Endothelial cell of umbilical vein (primary cell): ENCODE data around the gene PIMREG. TPM values are rescaled to one million over a fixed set of nuclear protein-coding genes. Genes with fewer than 3 reads are reported as not detected.

Experiments
- BruUV-seq: library from RNA; stranded (reverse); fragments of 400-500 nt; replicated peaks from 2 replicates; lab custom pipeline; 2021; lab: Mats Ljungman, UMichigan
- CTCF ChIA-PET: fragments of 300-600, 350-600 bp; sonication (Branson Sonifier 250); formaldehyde crosslinking; loops from one replicate; lab custom pipeline; 2021; ENCODE audit warnings: antibody characterized with exemption, inconsistent platforms; lab: Charles Lee
- POLR2A ChIA-PET: fragments of 300-600, 350-600 bp; sonication (Branson Sonifier 250); formaldehyde crosslinking; loops from one replicate; lab custom pipeline; 2021; ENCODE audit warnings: antibody characterized with exemption, inconsistent platforms; lab: Charles Lee
- DNase-seq: peaks from one replicate; pipeline ENCODE4 v3.0.0-alpha.2; 2011; ENCODE audit warnings: low read depth, low spot score
- FAIRE-seq: peaks from 2 replicates; lab custom pipeline; 2011; peaks lifted over from hg19 to GRCh38; lab: Jason Lieb, UNC
- H2AFZ ChIP-seq: 2 replicates; pipeline ENCODE4 v1.6.0; 2012; ENCODE audit warnings: low read depth, low read length, control low read depth, inconsistent platforms
- H3K27ac ChIP-seq: 2 replicates; pipeline ENCODE4 v1.5.1; 2011; ENCODE audit warnings: low read depth, mild to moderate bottlenecking, control low read depth, low read length, moderate library complexity; ENCODE audit not compliant: insufficient read depth
- H3K27me3 ChIP-seq, 2 experiments: 2 replicates each; pipeline versions ENCODE4 v1.6.0 to v1.6.1; 2011; ENCODE audit warnings: low read length in 2 of 2, mixed read lengths in 1 of 2; ENCODE audit not compliant: control insufficient read depth in 2 of 2, insufficient read depth in 2 of 2
- H3K36me3 ChIP-seq, 2 experiments: 2 replicates in 1 of 2; 3 replicates in 1 of 2; pipeline ENCODE4 v1.5.1; 2011; ENCODE audit warnings: low read length in 2 of 2, mild to moderate bottlenecking in 1 of 2, moderate library complexity in 1 of 2; ENCODE audit not compliant: control insufficient read depth in 2 of 2, insufficient read depth in 2 of 2; ENCODE audit errors: extremely low read depth in 1 of 2
- H3K4me1 ChIP-seq: 3 replicates; pipeline ENCODE4 v1.5.1; 2011; ENCODE audit warnings: mild to moderate bottlenecking, low read length; ENCODE audit not compliant: control insufficient read depth, insufficient read depth; ENCODE audit errors: extremely low read depth
- H3K4me2 ChIP-seq: 2 replicates; pipeline ENCODE4 v1.6.1; 2011; ENCODE audit warnings: low read length, control low read depth, mixed read lengths; ENCODE audit not compliant: insufficient read depth
- H3K4me3 ChIP-seq, 3 experiments: fragments of 200-600 bp in 1 of 3; sonication (generic), shearing (Covaris generic) in 1 of 3; replicated peaks in 1 of 3; 2 replicates each; pipeline ENCODE4 v1.5.1; 2011 to 2016; ENCODE audit warnings: control low read depth in 3 of 3, low read length in 3 of 3, mild to moderate bottlenecking in 2 of 3, inconsistent platforms in 1 of 3, low read depth in 1 of 3, moderate library complexity in 1 of 3; ENCODE audit not compliant: insufficient read depth in 1 of 3
- H3K79me2 ChIP-seq: 2 replicates; pipeline ENCODE4 v1.6.0; 2012; ENCODE audit warnings: low read length, inconsistent platforms; ENCODE audit not compliant: control insufficient read depth, insufficient read depth
- H3K9ac ChIP-seq: replicated peaks from 2 replicates; pipeline ENCODE3; 2011; ENCODE audit warnings: low read length, control low read depth; ENCODE audit not compliant: insufficient read depth; ENCODE audit errors: extremely low read depth
- H3K9me1 ChIP-seq: replicated peaks from 3 replicates; pipeline ENCODE4 v1.6.0; 2011; ENCODE audit warnings: mild to moderate bottlenecking, low read length; ENCODE audit not compliant: control insufficient read depth, insufficient read depth; ENCODE audit errors: extremely low read depth
- H3K9me3 ChIP-seq: replicated peaks from 2 replicates; pipeline ENCODE4 v1.5.1; 2012; ENCODE audit warnings: low read length, inconsistent platforms; ENCODE audit not compliant: control insufficient read depth, insufficient read depth
- H4K20me1 ChIP-seq: replicated peaks from 2 replicates; pipeline ENCODE3; 2011; ENCODE audit warnings: mild to moderate bottlenecking, low read length; ENCODE audit not compliant: control insufficient read depth, insufficient read depth; ENCODE audit errors: extremely low read depth
- EZH2 ChIP-seq: IDR thresholded peaks from 2 replicates; pipeline ENCODE4 v1.6.1; 2012; ENCODE audit warnings: borderline replicate concordance, low read depth, mild to moderate bottlenecking, moderate library complexity, low read length, inconsistent platforms; ENCODE audit not compliant: severe bottlenecking
- FOS ChIP-seq: IDR thresholded peaks from 2 replicates; pipeline ENCODE4 v1.6.1; 2011; ENCODE audit warnings: mild to moderate bottlenecking, low read length, moderate library complexity, borderline replicate concordance; ENCODE audit not compliant: insufficient read depth
- GATA2 ChIP-seq: IDR thresholded peaks from 2 replicates; pipeline ENCODE4 v1.7.0; 2011; ENCODE audit warnings: low read depth, mild to moderate bottlenecking, moderate library complexity, mixed read lengths, low read length; ENCODE audit not compliant: insufficient read length, insufficient read depth
- JUN ChIP-seq: IDR thresholded peaks from 2 replicates; pipeline ENCODE4 v1.6.1; 2011; ENCODE audit warnings: borderline replicate concordance, low read depth; ENCODE audit not compliant: insufficient read length, insufficient read depth
- MYC ChIP-seq: IDR thresholded peaks from one replicate; pipeline ENCODE4 v1.6.1; 2011; ENCODE audit warnings: mild to moderate bottlenecking, low read depth, low read length
- POLR2A ChIP-seq: IDR thresholded peaks from 2 replicates; pipeline ENCODE4 v1.6.1; 2012; ENCODE audit warnings: low read depth, mild to moderate bottlenecking, control low read depth, low read length
- POLR2AphosphoS5 ChIP-seq: IDR thresholded peaks from 2 replicates; pipeline ENCODE4 v1.6.1; 2012; ENCODE audit warnings: low read depth, mild to moderate bottlenecking, control low read depth, low read length, moderate library complexity; ENCODE audit not compliant: insufficient read depth
- dilution Hi-C: fragments of 300-500 bp; cut with MboI; formaldehyde crosslinking; loops from one replicate; pipeline ENCODE4 v1.15.0; 2019; ENCODE audit warnings: low sequenced_read_pairs; ENCODE audit not compliant: extremely low pct_ligation_motif_present
- intact Hi-C: fragments of 100-400 bp; cut with micrococcal nuclease; formaldehyde crosslinking; loops from one replicate; pipeline ENCODE4 v1.10.0; 2022
- polyA plus RNA-seq, 4 experiments: library from polyadenylated mRNA; depleted of rRNA in 3 of 4; stranded (reverse) in 3 of 4; unstranded in 1 of 4; fragments of >200 nt; gene quantifications; 2 replicates each; pipeline versions ENCODE4 v1.2.1 to v1.2.3, GENCODE V29; 2011 to 2012; ENCODE audit warnings: missing spikeins in 1 of 4
- total RNA-seq: library from RNA; stranded (reverse); gene quantifications from 2 replicates; pipeline ENCODE4 v1.2.3, GENCODE V29; 2021
- TF ChIP-seq, protein P1 (sequence below), 2 donors: IDR thresholded peaks; 1 replicate in 1 of 2; 2 replicates in 1 of 2; pipeline ENCODE4 v1.5.1; 2011; ENCODE audit warnings: low read length in 2 of 2, mild to moderate bottlenecking in 2 of 2, moderate library complexity in 2 of 2, control low read depth in 1 of 2, inconsistent platforms in 1 of 2, low read depth in 1 of 2; ENCODE audit not compliant: insufficient read depth in 1 of 2; ENCODE audit errors: extremely low read depth in 1 of 2
- TF ChIP-seq, protein P2 (sequence below): IDR thresholded peaks from 2 replicates; pipeline ENCODE4 v1.6.1; 2011; ENCODE audit not compliant: insufficient read depth, insufficient read length

PIMREG gene
- total and polyA plus RNA-seq, 2 donors (not counting 3 experiments of a cell fraction or from before 2014, with no cell fraction given), result 26.3 to 37.7 TPM

DNA sequence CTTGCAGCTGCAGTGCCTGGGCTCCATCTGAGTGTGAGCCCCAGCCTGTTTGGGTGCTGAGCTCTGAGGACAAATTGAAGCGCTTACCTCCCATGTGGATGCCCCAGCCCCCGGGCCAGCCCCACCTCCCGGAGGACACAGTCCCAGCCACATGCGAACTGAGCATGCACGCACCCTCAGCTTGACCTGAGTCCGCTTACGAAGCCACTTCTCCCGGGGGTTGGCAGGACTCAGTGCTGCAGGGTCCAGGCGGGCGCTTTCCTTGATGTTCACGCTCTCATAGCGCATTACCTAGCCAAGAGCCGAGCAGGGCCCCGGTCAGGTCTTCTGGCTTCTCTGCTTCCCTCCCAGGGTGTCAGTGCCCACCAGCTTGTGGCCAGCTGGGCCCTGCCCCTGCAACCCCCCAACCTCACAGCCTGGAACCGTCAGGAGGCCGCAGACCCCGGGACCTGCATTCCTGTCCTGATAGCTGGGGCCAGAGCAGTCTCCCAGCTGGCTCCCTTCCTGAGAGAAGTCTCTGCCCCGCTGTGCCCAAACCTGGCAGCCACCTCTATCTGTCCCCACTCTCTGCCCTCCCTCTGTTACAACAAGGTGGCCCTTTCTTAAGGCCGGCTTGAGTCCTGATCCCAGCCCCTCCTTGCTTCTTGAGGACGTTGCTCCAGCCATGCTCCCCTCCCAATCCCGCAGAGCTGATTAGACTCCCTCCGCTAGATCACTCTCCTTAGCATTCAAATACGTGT lies 24.0 kb downstream of the PIMREG start:
- FAIRE-seq, result no peak
- no TSS peak for BruUV-seq
- intact Hi-C loops (no loop called here), dilution Hi-C loops (no loop called here)
- Histone ChIP-seq H3K79me2 (no peaks in the 10 kb centered on the region), H3K9ac (no peak overlapping the region), H4K20me1 (no peaks in the 10 kb centered on the region), H3K9me1 (no peaks in the 10 kb centered on the region), H2AFZ (no peak overlapping the region), H3K9me3 (no peaks in the 10 kb centered on the region), H3K4me3 (no peak overlapping the region), H3K36me3 (no peaks in the 10 kb centered on the region), H3K4me2 (no peak overlapping the region), H3K4me1 (peaks cover 6% of the 10 kb centered on the region), H3K27me3 (no peaks in the 10 kb centered on the region), H3K27ac (no peak overlapping the region)
- ChIA-PET CTCF (interaction anchor here (0.8 kb wide), 1 partner anchor 180 kb away, joined by 3 read pairs; no protein-coding TSS in a partner anchor), POLR2A (no interaction called here)
- no peak for DNase-seq
- no peak for TF ChIP-seq EZH2
- TF ChIP-seq MYC, result no peak
- TF ChIP-seq FOS, result no peak
- TF ChIP-seq GATA2, result no peak

DNA sequence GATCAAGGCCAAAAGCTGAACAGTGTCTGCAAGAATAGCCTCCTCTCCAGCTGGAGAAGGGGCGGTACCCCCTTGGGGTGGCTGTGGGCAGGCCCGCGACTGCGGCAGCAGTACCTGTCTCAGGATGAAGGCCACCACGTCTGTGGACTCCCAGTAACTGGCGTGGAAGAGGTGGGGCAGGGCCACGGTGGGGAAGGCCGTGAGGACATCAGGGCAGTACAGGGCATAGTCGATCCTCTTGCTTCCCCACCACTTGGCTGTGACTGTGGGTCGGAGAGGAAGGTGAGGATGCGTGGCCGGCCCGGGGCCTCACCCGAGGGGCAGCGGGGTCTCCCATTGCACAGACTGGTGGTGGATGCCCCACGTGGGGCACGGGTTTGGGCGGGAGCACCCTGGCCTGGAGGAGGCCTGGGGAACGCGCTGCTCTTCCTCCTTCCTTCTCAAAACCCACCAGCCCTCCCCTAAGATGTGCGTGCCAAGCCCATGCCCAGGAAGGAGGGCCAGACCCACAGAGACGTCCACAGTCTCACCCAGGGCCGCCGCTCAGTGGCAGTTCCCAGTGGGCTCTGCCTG lies 26.0 kb downstream of the PIMREG start:
- Histone ChIP-seq H2AFZ (no peak overlapping the region), H3K9me3 (no peaks in the 10 kb centered on the region), H3K4me3 (no peak overlapping the region), H3K79me2 (no peaks in the 10 kb centered on the region), H4K20me1 (no peaks in the 10 kb centered on the region), H3K4me1 (peaks cover 6% of the 10 kb centered on the region), H3K4me2 (no peak overlapping the region), H3K9ac (no peak overlapping the region), H3K9me1 (no peaks in the 10 kb centered on the region), H3K27me3 (no peaks in the 10 kb centered on the region), H3K27ac (no peak overlapping the region), H3K36me3 (no peaks in the 10 kb centered on the region)
- DNase-seq (no peak), FAIRE-seq (no peak)
- CTCF ChIA-PET, result interaction anchor here (1.4 to 5.8 kb wide), 6 partner anchors 15 to 1031 kb away, joined by 3 to 77 read pairs (median 21); no protein-coding TSS in a partner anchor
- dilution Hi-C loops (no loop called here), intact Hi-C loops (loop anchor here (5.0 kb wide), 2 partner anchors 37 to 152 kb away; no protein-coding TSS in a partner anchor)
- POLR2A ChIA-PET, result no interaction called here
- no peak for TF ChIP-seq POLR2AphosphoS5
- TF ChIP-seq, protein P1, sequence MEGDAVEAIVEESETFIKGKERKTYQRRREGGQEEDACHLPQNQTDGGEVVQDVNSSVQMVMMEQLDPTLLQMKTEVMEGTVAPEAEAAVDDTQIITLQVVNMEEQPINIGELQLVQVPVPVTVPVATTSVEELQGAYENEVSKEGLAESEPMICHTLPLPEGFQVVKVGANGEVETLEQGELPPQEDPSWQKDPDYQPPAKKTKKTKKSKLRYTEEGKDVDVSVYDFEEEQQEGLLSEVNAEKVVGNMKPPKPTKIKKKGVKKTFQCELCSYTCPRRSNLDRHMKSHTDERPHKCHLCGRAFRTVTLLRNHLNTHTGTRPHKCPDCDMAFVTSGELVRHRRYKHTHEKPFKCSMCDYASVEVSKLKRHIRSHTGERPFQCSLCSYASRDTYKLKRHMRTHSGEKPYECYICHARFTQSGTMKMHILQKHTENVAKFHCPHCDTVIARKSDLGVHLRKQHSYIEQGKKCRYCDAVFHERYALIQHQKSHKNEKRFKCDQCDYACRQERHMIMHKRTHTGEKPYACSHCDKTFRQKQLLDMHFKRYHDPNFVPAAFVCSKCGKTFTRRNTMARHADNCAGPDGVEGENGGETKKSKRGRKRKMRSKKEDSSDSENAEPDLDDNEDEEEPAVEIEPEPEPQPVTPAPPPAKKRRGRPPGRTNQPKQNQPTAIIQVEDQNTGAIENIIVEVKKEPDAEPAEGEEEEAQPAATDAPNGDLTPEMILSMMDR (IDR thresholded peaks at IDR 0.05; ENCODE audit: extremely low read depth in 1 of 2, insufficient read depth in 1 of 2, low read depth in 1 of 2, low read length in 2 of 2), result no peak
- no peak for TF ChIP-seq MYC
- TF ChIP-seq POLR2A, result no peak
- no peak for TF ChIP-seq GATA2
- no peak for TF ChIP-seq FOS
- TF ChIP-seq, protein P2, sequence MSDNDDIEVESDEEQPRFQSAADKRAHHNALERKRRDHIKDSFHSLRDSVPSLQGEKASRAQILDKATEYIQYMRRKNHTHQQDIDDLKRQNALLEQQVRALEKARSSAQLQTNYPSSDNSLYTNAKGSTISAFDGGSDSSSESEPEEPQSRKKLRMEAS, result no peak
- TF ChIP-seq JUN, result no peak
- no peak for TF ChIP-seq EZH2
- no TSS peak for BruUV-seq
